CD14-positive monocyte (primary cell): Measurements from ENCODE around the gene RFFL. TPM values are rescaled to one million over a fixed set of nuclear protein-coding genes. Genes with fewer than 3 reads are reported as not detected.

Experiments used
- DNase-seq, 3 donors: peaks; one replicate each; pipeline ENCODE4 v3.0.0-alpha.2; 2011 to 2022
- H2AFZ ChIP-seq: 2 replicates; pipeline ENCODE4 v1.6.0; 2012; ENCODE audit warnings: mild to moderate bottlenecking, low read depth, low read length, inconsistent platforms; ENCODE audit not compliant: insufficient read depth, poor library complexity, severe bottlenecking
- H3K27ac ChIP-seq, 2 donors: 1 replicate in 1 of 2; 2 replicates in 1 of 2; pipeline ENCODE4 v1.5.1; 2012 to 2013; ENCODE audit warnings: low read length in 2 of 2, control low read depth in 1 of 2, inconsistent platforms in 1 of 2, low read depth in 1 of 2, mild to moderate bottlenecking in 1 of 2
- H3K27me3 ChIP-seq, 2 donors: one replicate each; pipeline versions ENCODE4 v1.6.0 to v1.6.1; 2011 to 2013; ENCODE audit warnings: low read length in 2 of 2; ENCODE audit not compliant: control insufficient read depth in 2 of 2, insufficient read depth in 2 of 2
- H3K36me3 ChIP-seq, 2 donors: replicated peaks in 1 of 2; 1 replicate in 1 of 2; 2 replicates in 1 of 2; pipeline versions ENCODE4 v1.5.1 to v1.6.1; 2012 to 2013; ENCODE audit warnings: low read length in 2 of 2, control low read depth in 1 of 2, inconsistent platforms in 1 of 2, mild to moderate bottlenecking in 1 of 2; ENCODE audit not compliant: insufficient read depth in 2 of 2, control insufficient read depth in 1 of 2
- H3K4me1 ChIP-seq, 2 donors: 1 replicate in 1 of 2; 2 replicates in 1 of 2; pipeline versions ENCODE4 v1.5.1 to v1.6.1; 2012 to 2013; ENCODE audit warnings: low read length in 2 of 2, control low read depth in 1 of 2, inconsistent platforms in 1 of 2, mild to moderate bottlenecking in 1 of 2, moderate library complexity in 1 of 2; ENCODE audit not compliant: insufficient read depth in 2 of 2, control insufficient read depth in 1 of 2
- H3K4me2 ChIP-seq: replicated peaks from 2 replicates; pipeline ENCODE3; 2012; ENCODE audit warnings: low read length, moderate library complexity, mild to moderate bottlenecking; ENCODE audit not compliant: poor library complexity, severe bottlenecking; ENCODE audit errors: extremely low read depth
- H3K4me3 ChIP-seq, 3 experiments: fragments of 200-600 bp in 1 of 3; sonication (generic) in 1 of 3; replicated peaks in 1 of 3; 1 replicate in 2 of 3; 2 replicates in 1 of 3; pipeline ENCODE4 v1.5.1; 2011 to 2013; ENCODE audit warnings: low read length in 3 of 3, mild to moderate bottlenecking in 3 of 3, control low read depth in 2 of 3, low read depth in 2 of 3, inconsistent platforms in 1 of 3, moderate library complexity in 1 of 3
- H3K79me2 ChIP-seq: 2 replicates; pipeline ENCODE4 v1.6.0; 2012; ENCODE audit warnings: mild to moderate bottlenecking, control low read depth, inconsistent platforms, low read length, moderate library complexity; ENCODE audit not compliant: insufficient read depth
- H3K9ac ChIP-seq: 2 replicates; pipeline ENCODE4 v1.6.0; 2017; ENCODE audit warnings: low read length, mild to moderate bottlenecking; ENCODE audit not compliant: insufficient read depth, poor library complexity, severe bottlenecking
- H3K9me3 ChIP-seq, 2 donors: replicated peaks in 1 of 2; 1 replicate in 1 of 2; 2 replicates in 1 of 2; pipeline versions ENCODE4 v1.5.1 to v1.6.1; 2012 to 2013; ENCODE audit warnings: low read length in 2 of 2, control low read depth in 1 of 2; ENCODE audit not compliant: control insufficient read depth in 1 of 2, insufficient read depth in 1 of 2
- H4K20me1 ChIP-seq: 2 replicates; pipeline ENCODE4 v1.6.0; 2012; ENCODE audit warnings: mild to moderate bottlenecking, low read length, control low read depth, moderate library complexity; ENCODE audit not compliant: insufficient read depth
- H3K27ac Mint-ChIP-seq, 7 donors: one replicate each; pipeline ENCODE4 v1.8.0; 2020; ENCODE audit warnings: mild to moderate bottlenecking in 7 of 7, mixed read lengths in 7 of 7, moderate library complexity in 6 of 7, inconsistent platforms in 2 of 7
- H3K27me3 Mint-ChIP-seq, 3 donors: one replicate each; pipeline ENCODE4 v1.8.0; 2021 to 2022; ENCODE audit warnings: low read depth in 3 of 3, mild to moderate bottlenecking in 3 of 3, mixed read lengths in 3 of 3, moderate library complexity in 3 of 3, inconsistent platforms in 1 of 3
- H3K36me3 Mint-ChIP-seq, 2 donors: one replicate each; pipeline ENCODE4 v1.8.0; 2020; ENCODE audit warnings: mixed read lengths in 2 of 2, inconsistent platforms in 1 of 2, mild to moderate bottlenecking in 1 of 2
- H3K4me1 Mint-ChIP-seq: one replicate; pipeline ENCODE4 v1.8.0; 2020; ENCODE audit warnings: mild to moderate bottlenecking, mixed read lengths
- H3K4me3 Mint-ChIP-seq, 2 donors: one replicate each; pipeline ENCODE4 v1.8.0; 2020; ENCODE audit warnings: mild to moderate bottlenecking in 2 of 2, mixed read lengths in 2 of 2, moderate library complexity in 1 of 2
- H3K9me3 Mint-ChIP-seq, 7 donors: one replicate each; pipeline ENCODE4 v1.8.0; 2020 to 2022; ENCODE audit warnings: mixed read lengths in 7 of 7, mild to moderate bottlenecking in 6 of 7, moderate library complexity in 6 of 7, inconsistent platforms in 2 of 7
- CTCF ChIP-seq: fragments of 200-600 bp; IDR thresholded peaks from one replicate; pipeline ENCODE4 v1.8.0; 2022; ENCODE audit warnings: antibody characterized with exemption, mild to moderate bottlenecking
- WGBS: methylation state at CpG from one replicate; pipeline ENCODE4 v1.1.5; 2013; ENCODE audit warnings: missing lambda C conversion rate; ENCODE audit not compliant: insufficient coverage; 5-methylcytosine and 5-hydroxymethylcytosine counted together
- intact Hi-C, 2 donors: fragments of 100-400 bp; cut with micrococcal nuclease; formaldehyde crosslinking; loops; one replicate each; pipeline versions ENCODE4 v1.15.0 to v1.15.1; 2023
- polyA plus RNA-seq, 3 donors: library from polyadenylated mRNA; depleted of rRNA in 1 of 3; unstranded in 2 of 3; stranded (reverse) in 1 of 3; fragments of 300-500 nt in 2 of 3; fragments of >200 nt in 1 of 3; fragmentation: Illumina TruSeq in 2 of 3; gene quantifications; 1 replicate in 2 of 3; 2 replicates in 1 of 3; pipeline ENCODE4 v1.2.3, GENCODE V29; 2012 to 2021

The RFFL gene
- polyA plus RNA-seq, 3 donors = 16.1 to 25.1 (median 24.7) TPM

GRCh38 chr17:35069311-35069710 is 5.8 kb upstream of the RFFL start:
- Histone ChIP-seq H2AFZ (no peak overlapping the region), H3K36me3 (no peaks in the 10 kb centered on the region), H3K27ac (peak overlapping the region in 1 of 2 donors; percentile 66), H3K4me3 (no peak overlapping the region), H3K79me2 (peaks cover 77% of the 10 kb centered on the region), H3K4me1 (peaks cover 57 to 73% of the 10 kb centered on the region in 2 donors), H3K9me3 (no peaks in the 10 kb centered on the region), H4K20me1 (peaks cover 16% of the 10 kb centered on the region), H3K4me2 (no peak overlapping the region), H3K9ac (no peak overlapping the region), H3K27me3 (no peaks in the 10 kb centered on the region)
- no peak overlapping the region for H3K4me3 Mint-ChIP-seq
- H3K27ac Mint-ChIP-seq = peak overlapping the region in 6 of 7 donors; percentile 25 to 78 (median 42)
- H3K4me1 Mint-ChIP-seq = peaks cover 71% of the 10 kb centered on the region
- TF ChIP-seq CTCF = no peak
- peak in 2 of 3 donors; percentile 26 to 56 for DNase-seq
- WGBS = no CpG with 5 or more reads among the region's 2 CpGs
- intact Hi-C loops = no loop called here
- no peaks in the 10 kb centered on the region for H3K9me3 Mint-ChIP-seq
- peaks cover 13% of the 10 kb centered on the region in 2 donors for H3K36me3 Mint-ChIP-seq
- H3K27me3 Mint-ChIP-seq = no peaks in the 10 kb centered on the region

- Histone ChIP-seq H3K4me1 (peaks cover 60 to 78% of the 10 kb centered on the region in 2 donors), H4K20me1 (peaks cover 16% of the 10 kb centered on the region), H3K79me2 (peaks cover 73% of the 10 kb centered on the region), H3K36me3 (no peaks in the 10 kb centered on the region), H3K27ac (peak overlapping the region in 1 of 2 donors; percentile 66), H3K27me3 (no peaks in the 10 kb centered on the region), H3K4me2 (no peak overlapping the region), H3K4me3 (no peak overlapping the region), H3K9ac (no peak overlapping the region), H3K9me3 (no peaks in the 10 kb centered on the region), H2AFZ (no peak overlapping the region)
- no peak for TF ChIP-seq CTCF
- DNase-seq = no peak
- H3K9me3 Mint-ChIP-seq = no peaks in the 10 kb centered on the region
- H3K4me1 Mint-ChIP-seq = peaks cover 70% of the 10 kb centered on the region
- no peak overlapping the region for H3K4me3 Mint-ChIP-seq
- 100% methylated on average over 2 of the region's 2 CpGs for WGBS
- H3K27me3 Mint-ChIP-seq = no peaks in the 10 kb centered on the region
- peak overlapping the region in 2 of 7 donors; percentile 28 to 75 for H3K27ac Mint-ChIP-seq
- H3K36me3 Mint-ChIP-seq = peaks cover 13% of the 10 kb centered on the region in 2 donors
- intact Hi-C loops = no loop called here
Observed at GRCh38 chr17:35068249-35068648, 4.7 kb upstream of the RFFL start.
